ENCODE results near the gene COBLL1.
"Not testable (repeated sequence)": the region's sequence is repeated elsewhere in the genome, so short reads cannot be mapped to it uniquely, and the experiment has no call there.

DNA sequence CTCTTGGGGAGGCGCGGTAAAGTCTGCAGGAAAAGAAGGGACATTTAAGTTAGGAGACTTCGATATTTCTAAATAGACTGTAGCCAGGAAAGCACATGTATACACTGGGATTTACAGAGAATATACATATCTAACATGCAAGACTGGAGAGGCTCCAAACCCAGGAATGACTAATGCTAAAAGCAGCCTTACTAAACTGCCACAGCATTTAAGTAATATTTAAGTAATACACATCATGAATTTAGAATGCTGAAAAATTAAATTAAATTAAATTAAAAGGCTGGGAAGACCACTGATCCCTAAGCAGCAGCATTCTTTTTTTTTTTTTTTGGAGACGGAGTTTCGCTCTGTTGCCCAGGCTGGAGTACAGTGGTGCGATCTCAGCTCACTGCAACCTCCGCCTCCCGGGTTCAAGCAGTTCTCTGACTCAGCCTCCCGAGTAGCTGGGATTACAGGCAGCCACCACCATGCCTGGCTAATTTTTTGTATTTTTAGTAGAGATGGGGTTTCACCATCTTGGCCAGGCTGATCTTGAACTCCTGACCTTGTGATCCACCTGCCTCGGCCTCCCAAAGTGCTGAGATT is 131.3 kb downstream of the COBLL1 start:
- TF ChIP-seq ZBTB33 (IDR thresholded peaks at IDR 0.05); RAD21 (IDR thresholded peaks at IDR 0.05); JUND (IDR thresholded peaks at IDR 0.05); RXRA (IDR thresholded peaks at IDR 0.05); SP1 (IDR thresholded peaks at IDR 0.05); YY1 (IDR thresholded peaks at IDR 0.05); TAF1 (conservative IDR thresholded peaks at IDR 0.05); FOXA1 (IDR thresholded peaks at IDR 0.05); GABPA (IDR thresholded peaks at IDR 0.05 in 1 of 2, conservative IDR thresholded peaks at IDR 0.05 in 1 of 2); NR2F2 (IDR thresholded peaks at IDR 0.05): not testable (repeated sequence)
- TF ChIP-seq, protein P1, sequence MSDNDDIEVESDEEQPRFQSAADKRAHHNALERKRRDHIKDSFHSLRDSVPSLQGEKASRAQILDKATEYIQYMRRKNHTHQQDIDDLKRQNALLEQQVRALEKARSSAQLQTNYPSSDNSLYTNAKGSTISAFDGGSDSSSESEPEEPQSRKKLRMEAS (IDR thresholded peaks at IDR 0.05) = not testable (repeated sequence)
- TF ChIP-seq, protein P2, sequence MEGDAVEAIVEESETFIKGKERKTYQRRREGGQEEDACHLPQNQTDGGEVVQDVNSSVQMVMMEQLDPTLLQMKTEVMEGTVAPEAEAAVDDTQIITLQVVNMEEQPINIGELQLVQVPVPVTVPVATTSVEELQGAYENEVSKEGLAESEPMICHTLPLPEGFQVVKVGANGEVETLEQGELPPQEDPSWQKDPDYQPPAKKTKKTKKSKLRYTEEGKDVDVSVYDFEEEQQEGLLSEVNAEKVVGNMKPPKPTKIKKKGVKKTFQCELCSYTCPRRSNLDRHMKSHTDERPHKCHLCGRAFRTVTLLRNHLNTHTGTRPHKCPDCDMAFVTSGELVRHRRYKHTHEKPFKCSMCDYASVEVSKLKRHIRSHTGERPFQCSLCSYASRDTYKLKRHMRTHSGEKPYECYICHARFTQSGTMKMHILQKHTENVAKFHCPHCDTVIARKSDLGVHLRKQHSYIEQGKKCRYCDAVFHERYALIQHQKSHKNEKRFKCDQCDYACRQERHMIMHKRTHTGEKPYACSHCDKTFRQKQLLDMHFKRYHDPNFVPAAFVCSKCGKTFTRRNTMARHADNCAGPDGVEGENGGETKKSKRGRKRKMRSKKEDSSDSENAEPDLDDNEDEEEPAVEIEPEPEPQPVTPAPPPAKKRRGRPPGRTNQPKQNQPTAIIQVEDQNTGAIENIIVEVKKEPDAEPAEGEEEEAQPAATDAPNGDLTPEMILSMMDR (IDR thresholded peaks at IDR 0.05; ENCODE audit: low read depth, low read length, missing input control) = not testable (repeated sequence)
- TF ChIP-seq, protein P3, sequence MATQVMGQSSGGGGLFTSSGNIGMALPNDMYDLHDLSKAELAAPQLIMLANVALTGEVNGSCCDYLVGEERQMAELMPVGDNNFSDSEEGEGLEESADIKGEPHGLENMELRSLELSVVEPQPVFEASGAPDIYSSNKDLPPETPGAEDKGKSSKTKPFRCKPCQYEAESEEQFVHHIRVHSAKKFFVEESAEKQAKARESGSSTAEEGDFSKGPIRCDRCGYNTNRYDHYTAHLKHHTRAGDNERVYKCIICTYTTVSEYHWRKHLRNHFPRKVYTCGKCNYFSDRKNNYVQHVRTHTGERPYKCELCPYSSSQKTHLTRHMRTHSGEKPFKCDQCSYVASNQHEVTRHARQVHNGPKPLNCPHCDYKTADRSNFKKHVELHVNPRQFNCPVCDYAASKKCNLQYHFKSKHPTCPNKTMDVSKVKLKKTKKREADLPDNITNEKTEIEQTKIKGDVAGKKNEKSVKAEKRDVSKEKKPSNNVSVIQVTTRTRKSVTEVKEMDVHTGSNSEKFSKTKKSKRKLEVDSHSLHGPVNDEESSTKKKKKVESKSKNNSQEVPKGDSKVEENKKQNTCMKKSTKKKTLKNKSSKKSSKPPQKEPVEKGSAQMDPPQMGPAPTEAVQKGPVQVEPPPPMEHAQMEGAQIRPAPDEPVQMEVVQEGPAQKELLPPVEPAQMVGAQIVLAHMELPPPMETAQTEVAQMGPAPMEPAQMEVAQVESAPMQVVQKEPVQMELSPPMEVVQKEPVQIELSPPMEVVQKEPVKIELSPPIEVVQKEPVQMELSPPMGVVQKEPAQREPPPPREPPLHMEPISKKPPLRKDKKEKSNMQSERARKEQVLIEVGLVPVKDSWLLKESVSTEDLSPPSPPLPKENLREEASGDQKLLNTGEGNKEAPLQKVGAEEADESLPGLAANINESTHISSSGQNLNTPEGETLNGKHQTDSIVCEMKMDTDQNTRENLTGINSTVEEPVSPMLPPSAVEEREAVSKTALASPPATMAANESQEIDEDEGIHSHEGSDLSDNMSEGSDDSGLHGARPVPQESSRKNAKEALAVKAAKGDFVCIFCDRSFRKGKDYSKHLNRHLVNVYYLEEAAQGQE (IDR thresholded peaks at IDR 0.05) = not testable (repeated sequence)
